ENCODE data around the gene TTYH1.

TTYH1 gene

DNA sequence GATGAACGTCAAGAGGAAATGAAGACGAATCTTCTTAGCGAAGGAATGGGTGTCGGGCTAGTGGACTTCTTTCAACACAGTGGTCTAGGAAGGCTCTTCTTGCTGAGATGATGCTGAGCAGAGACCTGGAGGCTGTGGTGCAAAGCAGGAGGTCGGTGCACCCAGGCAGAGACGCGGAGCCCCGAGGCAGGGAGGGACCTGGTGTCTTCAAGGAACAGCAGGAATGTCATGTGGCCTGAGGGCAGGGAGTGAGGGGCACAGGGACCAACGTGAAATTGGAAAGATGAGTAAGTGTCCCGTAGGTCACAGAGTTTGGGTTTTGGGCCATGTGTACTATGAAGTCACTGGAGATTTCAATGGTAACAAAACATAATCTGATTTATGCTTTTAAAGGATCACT, 69.2 kb downstream of the TTYH1 start:
- no peak for DNase-seq

DNA sequence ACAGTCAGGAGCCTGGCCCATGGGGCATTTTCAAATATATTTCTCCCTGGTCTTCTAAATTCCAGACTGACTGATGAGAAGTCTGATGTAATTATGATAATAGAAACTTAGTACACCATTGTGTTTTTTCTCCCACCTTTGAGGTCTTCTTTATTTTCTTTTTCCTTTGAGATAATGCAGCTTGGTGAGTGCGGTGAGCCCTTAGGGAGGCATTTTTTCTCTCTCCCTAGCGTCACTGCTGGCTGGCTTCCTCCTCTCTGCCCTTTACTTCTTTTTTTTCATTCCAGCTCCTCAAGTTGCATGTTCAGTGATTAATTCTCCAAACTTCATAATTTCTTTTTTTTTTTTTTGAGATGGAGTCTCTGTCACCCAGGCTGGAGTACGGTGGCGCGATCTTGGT, 70.6 kb downstream of the TTYH1 start:
- DNase-seq = no peak
